HG03378 (cell line): ENCODE results near the gene TNFSF13.
"Not testable (repeated sequence)": the region's sequence is repeated elsewhere in the genome, so short reads cannot be mapped to it uniquely, and the experiment has no call there.

Experiments
- ATAC-seq: cut with Tn5 transposase; IDR thresholded peaks from one replicate; pipeline ENCODE4 v1.9.1; 2021; ENCODE audit warnings: mild to moderate bottlenecking, moderate library complexity; ENCODE audit not compliant: unreplicated experiment

Gene TNFSF13

DNA sequence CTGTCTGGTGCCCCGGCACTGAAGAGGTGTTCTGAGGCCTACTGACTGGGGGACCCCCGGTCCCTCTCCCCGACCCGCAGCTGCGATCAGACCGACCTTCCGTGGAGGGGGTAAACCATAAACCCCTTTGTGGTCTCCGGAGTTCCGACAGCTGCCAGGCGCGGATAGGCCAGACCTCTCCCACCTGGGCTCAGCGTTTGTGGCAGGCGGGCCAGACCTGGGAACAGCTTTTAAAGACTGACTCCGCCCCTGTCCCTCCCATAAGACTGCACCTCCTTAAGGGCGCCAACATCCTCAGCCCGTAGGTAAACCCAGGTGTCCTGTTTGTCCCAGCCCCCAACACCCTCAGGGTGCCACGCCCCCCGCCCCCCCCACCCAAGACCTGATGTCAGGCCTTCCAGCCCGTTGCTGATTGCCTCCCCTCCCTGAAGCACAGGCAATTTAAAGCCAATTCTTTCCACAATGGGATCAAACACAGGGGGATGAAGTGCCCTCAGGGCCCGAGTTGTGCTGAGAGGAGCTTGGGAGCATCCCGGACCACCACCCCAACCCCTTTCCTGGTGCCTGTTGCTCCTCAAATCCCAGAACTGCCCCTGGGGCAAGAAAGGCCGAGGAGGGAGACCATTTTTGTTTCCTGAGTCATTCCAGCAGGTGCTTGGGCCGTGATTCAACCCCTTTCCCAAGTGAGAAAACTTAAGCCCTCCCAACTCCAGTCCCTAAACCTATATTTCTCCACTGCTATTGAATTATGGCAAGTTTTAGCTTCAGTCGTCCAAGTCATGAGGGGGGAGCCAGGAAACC lies 31.5 kb downstream of the TNFSF13 start, which contains the start of gene SOX15:
Gene SOX15 (minus strand): TSS at position 204 of the 801 bp plus-strand sequence. CDS start 418 bp downstream, outside the sequence.
- no peak for ATAC-seq

DNA sequence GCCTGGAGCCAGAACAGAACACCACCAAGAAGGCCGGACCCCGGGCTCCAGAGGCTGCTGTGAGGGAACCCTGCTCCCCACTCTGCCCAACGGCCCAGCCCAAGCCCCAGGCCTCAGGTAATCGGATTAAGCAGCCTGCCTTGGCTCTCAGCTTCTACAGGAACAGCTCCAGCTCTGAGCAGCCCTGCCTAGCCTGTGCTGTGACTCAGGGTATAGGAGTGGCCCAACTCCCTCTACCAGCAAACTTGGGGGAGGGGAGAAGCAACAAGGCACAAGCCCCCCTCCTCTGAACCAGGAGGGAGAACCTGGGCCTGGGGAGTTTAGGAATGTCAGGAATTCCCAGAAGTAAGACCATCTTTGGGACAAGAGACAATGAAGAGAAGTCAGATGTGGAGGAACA lies 32.2 kb downstream of the TNFSF13 start:
- no peak for ATAC-seq

DNA sequence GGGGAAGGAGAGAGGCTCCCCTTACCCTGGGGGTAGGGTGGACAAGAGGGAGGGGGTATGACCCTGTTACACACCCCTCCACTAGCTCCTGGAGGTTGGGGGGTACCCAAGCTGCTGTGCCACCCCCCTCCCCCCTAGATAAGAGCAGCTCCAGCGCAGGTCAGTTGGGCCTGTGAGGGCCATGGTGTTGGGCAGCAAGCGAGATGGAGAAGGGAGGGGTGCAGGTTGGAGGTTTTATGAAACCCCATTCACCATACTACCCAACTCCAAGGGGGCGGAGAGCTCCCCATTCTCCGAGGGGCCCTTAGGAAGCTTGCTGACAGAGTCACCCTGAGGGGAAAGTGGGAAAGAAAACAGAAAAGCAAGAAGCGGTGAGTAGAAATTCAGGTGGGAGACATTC lies 33.0 kb downstream of the TNFSF13 start:
- ATAC-seq: no peak

DNA sequence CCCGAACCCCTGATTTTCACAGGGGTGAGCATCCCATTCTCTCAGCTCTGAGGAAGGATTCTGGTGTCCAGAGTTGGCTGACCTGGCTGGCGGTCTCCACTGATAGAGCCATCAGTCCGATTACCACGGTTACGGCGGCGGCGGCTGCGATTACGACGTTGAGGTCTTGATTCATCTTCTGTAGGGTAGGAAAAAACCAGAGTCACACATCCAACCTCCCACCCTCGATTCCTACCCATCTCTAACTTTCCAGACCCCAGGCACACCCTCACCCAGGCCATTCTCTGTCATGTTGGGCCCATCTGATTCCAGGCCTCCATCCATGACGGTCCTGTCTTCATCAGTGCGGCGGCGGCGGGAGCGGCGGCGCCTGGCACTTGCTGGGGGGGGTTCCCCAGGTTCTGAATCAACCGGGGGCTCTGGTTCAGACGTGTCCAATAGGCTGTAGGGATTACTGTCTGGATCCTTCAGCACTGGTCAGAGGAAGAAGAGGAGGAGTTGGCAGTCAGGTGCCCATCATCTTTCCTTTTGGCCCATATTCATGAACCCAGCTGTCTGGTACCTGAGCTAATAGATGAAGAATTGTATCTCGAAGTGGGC lies 34.0 kb downstream of the TNFSF13 start:
- ATAC-seq: no peak

DNA sequence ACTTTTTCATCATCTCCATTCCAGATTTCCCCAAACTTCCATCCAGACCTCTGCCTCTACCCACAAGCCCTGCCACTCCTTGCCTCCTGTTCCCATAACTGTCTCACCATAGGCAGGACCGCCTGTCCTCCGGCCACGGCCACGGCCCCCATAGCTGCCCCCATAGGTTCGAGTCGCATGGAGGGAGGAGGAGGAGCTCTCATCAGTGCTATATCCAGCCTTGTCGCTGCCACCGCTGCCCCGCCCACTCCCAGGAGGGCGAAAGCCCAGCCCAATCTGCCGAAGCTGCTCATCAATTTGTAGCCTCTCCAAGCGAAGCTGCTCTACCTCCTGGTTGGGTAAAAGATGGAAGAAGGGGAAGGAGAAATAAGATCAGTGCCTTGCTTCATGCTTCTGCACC lies 34.7 kb downstream of the TNFSF13 start:
- no peak for ATAC-seq

DNA sequence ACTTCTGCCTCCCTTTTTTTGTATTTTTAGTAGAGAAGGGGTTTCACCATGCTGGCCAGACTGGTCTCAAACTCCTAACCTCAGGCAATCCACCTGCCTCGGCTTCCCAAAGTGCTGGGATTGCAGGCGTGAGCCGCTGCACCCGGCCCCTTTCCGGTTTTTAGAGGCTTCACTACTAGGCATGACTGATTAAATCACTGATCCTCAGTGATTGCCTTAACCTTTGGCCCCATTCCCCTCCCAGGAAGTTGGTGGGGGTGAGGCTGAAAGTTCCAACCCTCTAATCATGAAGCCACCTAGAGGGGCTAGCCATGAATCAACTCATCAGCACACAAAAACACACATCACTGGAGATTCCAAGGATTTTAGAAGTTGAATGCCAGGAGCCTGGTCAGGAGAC lies 39.0 kb downstream of the TNFSF13 start:
- not testable (repeated sequence) for ATAC-seq

DNA sequence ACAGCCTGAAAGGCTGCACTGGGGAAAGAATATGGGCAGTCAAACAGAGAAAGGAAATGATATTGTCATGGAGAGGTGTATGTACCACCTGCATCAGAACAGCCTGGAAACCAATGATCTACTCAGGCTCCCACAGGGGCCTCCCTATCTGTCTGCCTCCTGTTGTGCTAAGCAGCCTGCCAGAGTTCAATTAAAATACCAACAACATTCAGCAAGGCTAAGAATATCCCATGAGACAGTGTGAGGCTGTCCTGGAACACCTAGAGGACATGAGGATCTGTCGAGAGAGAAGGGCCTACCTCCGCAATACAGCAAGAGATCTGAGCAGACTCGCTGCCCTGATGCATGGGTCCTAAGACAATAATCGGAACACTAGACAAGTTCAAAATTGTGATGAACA lies 47.7 kb downstream of the TNFSF13 start:
- no peak for ATAC-seq

DNA sequence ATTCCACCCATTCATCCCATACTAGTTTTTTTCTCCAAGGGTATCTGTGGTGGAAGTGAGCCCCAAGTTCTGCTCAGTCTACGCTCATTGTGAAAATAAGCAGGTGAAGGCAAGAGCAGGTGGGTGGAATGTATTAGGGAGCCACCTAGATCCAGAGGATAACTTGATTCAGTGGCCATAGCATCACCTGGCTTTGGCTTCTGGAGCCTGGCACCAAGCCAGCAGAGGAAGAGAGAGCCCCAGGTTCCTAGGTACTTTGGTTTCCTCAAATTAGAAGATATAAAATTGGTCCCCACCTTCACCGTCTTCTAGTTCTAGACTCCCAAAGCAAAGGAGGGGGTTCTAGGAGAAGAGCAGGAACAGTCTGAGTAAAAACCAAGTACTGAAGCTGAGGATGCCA lies 52.1 kb downstream of the TNFSF13 start:
- ATAC-seq: no peak
